ENCODE measurements around the gene SNTG2.

DNA sequence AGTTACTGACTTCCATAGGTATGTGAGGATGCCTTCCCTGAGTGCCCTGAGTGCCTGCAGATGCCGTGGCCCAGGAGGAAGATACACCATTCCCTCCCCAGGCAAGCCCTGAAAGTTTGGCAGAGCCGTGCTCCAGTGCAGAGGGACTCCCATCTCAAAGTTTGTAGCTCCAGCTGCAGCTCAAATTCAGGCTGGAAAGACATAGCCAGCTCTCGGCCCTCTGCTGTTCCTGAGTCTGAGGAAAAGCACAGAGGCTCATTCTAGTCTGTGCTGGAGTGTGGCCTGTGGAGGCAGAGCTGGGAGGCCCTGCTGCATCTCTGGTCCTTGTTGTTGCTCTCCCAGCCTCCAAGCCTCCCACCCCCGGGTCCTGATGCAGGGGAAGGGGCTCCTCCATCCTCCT is 446.7 kb downstream of the SNTG2 start:
- no peak for TF ChIP-seq POLR2A (IDR thresholded peaks at IDR 0.05; ENCODE audit: low read length)
- TF ChIP-seq GATA1 (IDR thresholded peaks at IDR 0.05; ENCODE audit: low read depth, low read length): no peak

Data from erythroblast (primary cell).